Measurements from ENCODE around the gene TGM5. TPM values are rescaled to one million over a fixed set of nuclear protein-coding genes. Genes with fewer than 3 reads are reported as not detected.

Gene TGM5
- total RNA-seq, 1 donor from 2014 or later = 0.22 TPM

- Mint-ChIP-seq H3K4me3 (no peak overlapping the region), H3K27me3 (peaks cover 29% of the 10 kb centered on the region)
- no peak for DNase-seq (ENCODE audit: extremely low spot score, unreplicated experiment)
These were observed 12.8 kb upstream of the TGM5 start for GRCh38 chr15:43279496-43279895.

GRCh38 chr15:43278869-43279268 is 12.1 kb upstream of the TGM5 start:
- DNase-seq (ENCODE audit: extremely low spot score, unreplicated experiment) = no peak
- peaks cover 34% of the 10 kb centered on the region for H3K27me3 Mint-ChIP-seq
- H3K27ac Mint-ChIP-seq = no peak overlapping the region
- H3K4me1 Mint-ChIP-seq (ENCODE audit: unreplicated experiment) = no peaks in the 10 kb centered on the region
- no peaks in the 10 kb centered on the region for H3K9me3 Mint-ChIP-seq
- no peaks in the 10 kb centered on the region for H3K36me3 Mint-ChIP-seq
- H3K4me3 Mint-ChIP-seq = no peak overlapping the region
- TF ChIP-seq, protein P1, sequence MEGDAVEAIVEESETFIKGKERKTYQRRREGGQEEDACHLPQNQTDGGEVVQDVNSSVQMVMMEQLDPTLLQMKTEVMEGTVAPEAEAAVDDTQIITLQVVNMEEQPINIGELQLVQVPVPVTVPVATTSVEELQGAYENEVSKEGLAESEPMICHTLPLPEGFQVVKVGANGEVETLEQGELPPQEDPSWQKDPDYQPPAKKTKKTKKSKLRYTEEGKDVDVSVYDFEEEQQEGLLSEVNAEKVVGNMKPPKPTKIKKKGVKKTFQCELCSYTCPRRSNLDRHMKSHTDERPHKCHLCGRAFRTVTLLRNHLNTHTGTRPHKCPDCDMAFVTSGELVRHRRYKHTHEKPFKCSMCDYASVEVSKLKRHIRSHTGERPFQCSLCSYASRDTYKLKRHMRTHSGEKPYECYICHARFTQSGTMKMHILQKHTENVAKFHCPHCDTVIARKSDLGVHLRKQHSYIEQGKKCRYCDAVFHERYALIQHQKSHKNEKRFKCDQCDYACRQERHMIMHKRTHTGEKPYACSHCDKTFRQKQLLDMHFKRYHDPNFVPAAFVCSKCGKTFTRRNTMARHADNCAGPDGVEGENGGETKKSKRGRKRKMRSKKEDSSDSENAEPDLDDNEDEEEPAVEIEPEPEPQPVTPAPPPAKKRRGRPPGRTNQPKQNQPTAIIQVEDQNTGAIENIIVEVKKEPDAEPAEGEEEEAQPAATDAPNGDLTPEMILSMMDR (conservative IDR thresholded peaks at IDR 0.05) = no peak

More at GRCh38 chr15:43279496-43279895, 12.8 kb upstream of the TGM5 start:
- TF ChIP-seq, protein P1 (conservative IDR thresholded peaks at IDR 0.05) = no peak
- no peaks in the 10 kb centered on the region for H3K9me3 Mint-ChIP-seq
- H3K36me3 Mint-ChIP-seq = no peaks in the 10 kb centered on the region
- no peaks in the 10 kb centered on the region for H3K4me1 Mint-ChIP-seq (ENCODE audit: unreplicated experiment)
- no peak overlapping the region for H3K27ac Mint-ChIP-seq

- peaks cover 34% of the 10 kb centered on the region for H3K27me3 Mint-ChIP-seq
- no peaks in the 10 kb centered on the region for H3K9me3 Mint-ChIP-seq
- H3K27ac Mint-ChIP-seq = no peak overlapping the region
- H3K4me1 Mint-ChIP-seq (ENCODE audit: unreplicated experiment) = no peaks in the 10 kb centered on the region
- no peaks in the 10 kb centered on the region for H3K36me3 Mint-ChIP-seq
- peak; percentile 47 for DNase-seq (ENCODE audit: extremely low spot score, unreplicated experiment)
- no peak overlapping the region for H3K4me3 Mint-ChIP-seq
- TF ChIP-seq, protein P1 (conservative IDR thresholded peaks at IDR 0.05) = no peak
These were observed 11.2 kb upstream of the TGM5 start for GRCh38 chr15:43277901-43278300.

DNA sequence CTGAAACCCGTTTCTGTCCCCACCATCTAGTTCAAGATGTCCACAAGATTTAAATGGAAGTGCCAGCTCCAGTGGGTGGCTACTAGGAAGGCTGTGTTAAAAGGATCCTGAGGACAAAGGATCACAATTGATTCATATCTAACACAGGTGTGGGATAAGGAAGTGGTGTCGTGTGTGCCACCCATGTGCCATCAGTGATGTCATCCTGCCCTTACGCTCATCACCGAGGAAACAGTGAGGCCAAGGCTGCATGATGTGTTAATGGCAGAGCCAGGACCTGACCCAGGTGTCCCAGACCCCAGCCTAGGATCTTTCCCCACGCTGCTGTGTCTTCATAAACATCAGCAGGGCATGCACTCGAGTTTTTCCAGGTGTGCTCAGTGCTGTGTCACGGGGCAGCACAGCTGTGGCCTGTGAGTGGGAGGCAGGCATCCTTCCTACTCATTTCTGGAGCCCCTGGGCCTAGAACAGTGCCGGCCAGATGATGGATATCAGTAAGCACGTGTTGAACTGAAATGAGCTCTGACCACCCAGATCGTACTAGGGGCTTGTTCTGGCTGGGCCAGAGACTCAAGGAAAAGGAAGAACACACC is 10.6 kb upstream of the TGM5 start:
- H3K36me3 Mint-ChIP-seq = no peaks in the 10 kb centered on the region
- peak; percentile 31 for DNase-seq (ENCODE audit: extremely low spot score, unreplicated experiment)
- H3K27ac Mint-ChIP-seq = no peak overlapping the region
- no peak overlapping the region for H3K4me3 Mint-ChIP-seq
- H3K9me3 Mint-ChIP-seq = no peaks in the 10 kb centered on the region
- H3K4me1 Mint-ChIP-seq (ENCODE audit: unreplicated experiment) = no peaks in the 10 kb centered on the region
- TF ChIP-seq, protein P1 (conservative IDR thresholded peaks at IDR 0.05) = no peak
- H3K27me3 Mint-ChIP-seq = peaks cover 34% of the 10 kb centered on the region

GRCh38 chr15:43276563-43277200 is 10.0 kb upstream of the TGM5 start:
- TF ChIP-seq, protein P1 (conservative IDR thresholded peaks at IDR 0.05) = no peak
- Mint-ChIP-seq H3K4me3 (no peak overlapping the region), H3K27me3 (peaks cover 34% of the 10 kb centered on the region), H3K4me1 (ENCODE audit: unreplicated experiment) (no peaks in the 10 kb centered on the region), H3K36me3 (no peaks in the 10 kb centered on the region), H3K9me3 (no peaks in the 10 kb centered on the region), H3K27ac (no peak overlapping the region)
- DNase-seq (ENCODE audit: extremely low spot score, unreplicated experiment) = peak; percentile 43

All from type B pancreatic cell (in vitro differentiated cells).